ENCODE measurements around the gene TTYH2. TPM values are rescaled to one million over a fixed set of nuclear protein-coding genes. Genes with fewer than 3 reads are reported as not detected.

Gene TTYH2
- total and polyA plus RNA-seq, 10 of the 15 experiments (the other 5 are each of a cell fraction or from before 2014, with no cell fraction given) = 0.26 to 25.2 (median 6.6) TPM

- FAIRE-seq (no peak), DNase-seq (ENCODE audit: low read depth, low spot score) (no peak), ATAC-seq (peak; percentile 2; the same call in 1 of the 3 replicates)
- in situ Hi-C loops (cut with MboI) = no loop called here
- no TSS peak for BruUV-seq (replicated peaks)
- SMC1A ChIA-PET (ENCODE audit: uncharacterized antibody, unreplicated experiment) = interaction anchor here (0.9 kb wide), 1 partner anchor 116 kb away, joined by 3 read pairs; no protein-coding TSS in a partner anchor
- TF ChIP-seq HCFC1 (IDR thresholded peaks at IDR 0.05; ENCODE audit: low read length) (no peak), BCL11A (IDR thresholded peaks at IDR 0.05; ENCODE audit: low read depth, low read length) (no peak), NFIC (IDR thresholded peaks at IDR 0.05; ENCODE audit: low read depth, low read length) (no peak), LARP7 (IDR thresholded peaks at IDR 0.05) (no peak), KLF5 (IDR thresholded peaks at IDR 0.05; ENCODE audit: partially characterized antibody) (no peak), BRCA1 (IDR thresholded peaks at IDR 0.05; ENCODE audit: low read depth, low read length) (no peak), SP1 (IDR thresholded peaks at IDR 0.05; ENCODE audit: low read depth, low read length) (no peak), IKZF1 (conservative IDR thresholded peaks at IDR 0.05) (no peak), ZNF622 (IDR thresholded peaks at IDR 0.05) (no peak), NFYA (IDR thresholded peaks at IDR 0.05; ENCODE audit: borderline replicate concordance, low read depth, low read length) (no peak), ZNF274 (IDR thresholded peaks at IDR 0.05; ENCODE audit: insufficient read depth, insufficient read length) (no peak), RUNX3 (IDR thresholded peaks at IDR 0.05; ENCODE audit: low read length) (no peak), POLR2AphosphoS5 (IDR thresholded peaks at IDR 0.05; ENCODE audit: low read length) (no peak), SMARCA5 (IDR thresholded peaks at IDR 0.05) (no peak)
- TF ChIP-seq, protein P1, sequence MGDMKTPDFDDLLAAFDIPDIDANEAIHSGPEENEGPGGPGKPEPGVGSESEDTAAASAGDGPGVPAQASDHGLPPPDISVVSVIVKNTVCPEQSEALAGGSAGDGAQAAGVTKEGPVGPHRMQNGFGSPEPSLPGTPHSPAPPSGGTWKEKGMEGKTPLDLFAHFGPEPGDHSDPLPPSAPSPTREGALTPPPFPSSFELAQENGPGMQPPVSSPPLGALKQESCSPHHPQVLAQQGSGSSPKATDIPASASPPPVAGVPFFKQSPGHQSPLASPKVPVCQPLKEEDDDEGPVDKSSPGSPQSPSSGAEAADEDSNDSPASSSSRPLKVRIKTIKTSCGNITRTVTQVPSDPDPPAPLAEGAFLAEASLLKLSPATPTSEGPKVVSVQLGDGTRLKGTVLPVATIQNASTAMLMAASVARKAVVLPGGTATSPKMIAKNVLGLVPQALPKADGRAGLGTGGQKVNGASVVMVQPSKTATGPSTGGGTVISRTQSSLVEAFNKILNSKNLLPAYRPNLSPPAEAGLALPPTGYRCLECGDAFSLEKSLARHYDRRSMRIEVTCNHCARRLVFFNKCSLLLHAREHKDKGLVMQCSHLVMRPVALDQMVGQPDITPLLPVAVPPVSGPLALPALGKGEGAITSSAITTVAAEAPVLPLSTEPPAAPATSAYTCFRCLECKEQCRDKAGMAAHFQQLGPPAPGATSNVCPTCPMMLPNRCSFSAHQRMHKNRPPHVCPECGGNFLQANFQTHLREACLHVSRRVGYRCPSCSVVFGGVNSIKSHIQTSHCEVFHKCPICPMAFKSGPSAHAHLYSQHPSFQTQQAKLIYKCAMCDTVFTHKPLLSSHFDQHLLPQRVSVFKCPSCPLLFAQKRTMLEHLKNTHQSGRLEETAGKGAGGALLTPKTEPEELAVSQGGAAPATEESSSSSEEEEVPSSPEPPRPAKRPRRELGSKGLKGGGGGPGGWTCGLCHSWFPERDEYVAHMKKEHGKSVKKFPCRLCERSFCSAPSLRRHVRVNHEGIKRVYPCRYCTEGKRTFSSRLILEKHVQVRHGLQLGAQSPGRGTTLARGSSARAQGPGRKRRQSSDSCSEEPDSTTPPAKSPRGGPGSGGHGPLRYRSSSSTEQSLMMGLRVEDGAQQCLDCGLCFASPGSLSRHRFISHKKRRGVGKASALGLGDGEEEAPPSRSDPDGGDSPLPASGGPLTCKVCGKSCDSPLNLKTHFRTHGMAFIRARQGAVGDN (IDR thresholded peaks at IDR 0.05) = no peak
- TF ChIP-seq, protein P2, sequence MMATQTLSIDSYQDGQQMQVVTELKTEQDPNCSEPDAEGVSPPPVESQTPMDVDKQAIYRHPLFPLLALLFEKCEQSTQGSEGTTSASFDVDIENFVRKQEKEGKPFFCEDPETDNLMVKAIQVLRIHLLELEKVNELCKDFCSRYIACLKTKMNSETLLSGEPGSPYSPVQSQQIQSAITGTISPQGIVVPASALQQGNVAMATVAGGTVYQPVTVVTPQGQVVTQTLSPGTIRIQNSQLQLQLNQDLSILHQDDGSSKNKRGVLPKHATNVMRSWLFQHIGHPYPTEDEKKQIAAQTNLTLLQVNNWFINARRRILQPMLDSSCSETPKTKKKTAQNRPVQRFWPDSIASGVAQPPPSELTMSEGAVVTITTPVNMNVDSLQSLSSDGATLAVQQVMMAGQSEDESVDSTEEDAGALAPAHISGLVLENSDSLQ (IDR thresholded peaks at IDR 0.05) = no peak
- intact Hi-C loops (cut with micrococcal nuclease; ENCODE audit: unreplicated experiment) = no loop called here
- no peak overlapping the region for H3K9ac ChIP-seq (ENCODE audit: control insufficient read depth, insufficient read depth, low read length)
- no peak overlapping the region for H3K4me3 ChIP-seq
- peaks cover 42% of the 10 kb centered on the region for H3K79me2 ChIP-seq (ENCODE audit: control insufficient read depth, insufficient read depth, low read length)
- RAD21 ChIA-PET (ENCODE audit: unreplicated experiment) = interaction anchor here (0.6 to 1.3 kb wide), 5 partner anchors 10 to 280 kb away, joined by 3 to 6 read pairs (median 5); partner anchors contain the start of gene TTYH2
- no peak overlapping the region; the same call in 1 of the 2 replicates for H2AFZ ChIP-seq (ENCODE audit: control insufficient read depth, low read depth, low read length)
- H3K9me3 ChIP-seq (replicated peaks; ENCODE audit: control insufficient read depth, insufficient read depth, low read length) = no peaks in the 10 kb centered on the region
- H3K4me1 ChIP-seq (ENCODE audit: control insufficient read depth, insufficient read depth, low read length) = peaks cover 11% of the 10 kb centered on the region
- WGBS (ENCODE audit: insufficient coverage, insufficient replicate concordance, low lambda C conversion rate, missing lambda C conversion rate) = 22% methylated on average over 15 of the region's 15 CpGs
- H3K27me3 ChIP-seq (replicated peaks in 1 of 2; ENCODE audit: control insufficient read depth in 2 of 2, insufficient read depth in 2 of 2, low read length in 1 of 2) = peaks cover 1 to 7% of the 10 kb centered on the region in 2 experiments
- H4K20me1 ChIP-seq (ENCODE audit: control insufficient read depth, insufficient read depth) = no peaks in the 10 kb centered on the region; the same call in 1 of the 2 replicates
- CTCF ChIA-PET = interaction anchor here (0.6 to 6.7 kb wide), 22 partner anchors 8 to 1221 kb away, joined by 3 to 68 read pairs (median 4); partner anchors contain the start of genes CD300LB, DNAI2 and TTYH2
- H3K27ac ChIP-seq (ENCODE audit: control insufficient read depth, insufficient read depth) = no peak overlapping the region
- peaks cover 6 to 19% of the 10 kb centered on the region in 2 experiments for H3K36me3 ChIP-seq (ENCODE audit: control insufficient read depth in 2 of 2, insufficient read depth in 2 of 2, low read length in 1 of 2)
- POLR2A ChIA-PET = interaction anchor here (0.6 to 1.4 kb wide), 4 partner anchors 10 to 330 kb away, joined by 3 to 5 read pairs (median 4); no protein-coding TSS in a partner anchor
- no peak overlapping the region; the same call in 1 of the 2 replicates for H3K4me2 ChIP-seq (ENCODE audit: control insufficient read depth, insufficient read depth)
These were observed 10.4 kb upstream of the TTYH2 start for GRCh38 chr17:74202938-74203337.

Data from GM12878 (cell line).